NK-92 (cell line): ENCODE measurements around the gene TMEM38B.

Experiments
- DNase-seq: peaks from one replicate; lab custom pipeline; 2025; ENCODE audit not compliant: unreplicated experiment; lab: John Stamatoyannopoulos, UW

Gene TMEM38B, protein sequence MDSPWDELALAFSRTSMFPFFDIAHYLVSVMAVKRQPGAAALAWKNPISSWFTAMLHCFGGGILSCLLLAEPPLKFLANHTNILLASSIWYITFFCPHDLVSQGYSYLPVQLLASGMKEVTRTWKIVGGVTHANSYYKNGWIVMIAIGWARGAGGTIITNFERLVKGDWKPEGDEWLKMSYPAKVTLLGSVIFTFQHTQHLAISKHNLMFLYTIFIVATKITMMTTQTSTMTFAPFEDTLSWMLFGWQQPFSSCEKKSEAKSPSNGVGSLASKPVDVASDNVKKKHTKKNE

DNA sequence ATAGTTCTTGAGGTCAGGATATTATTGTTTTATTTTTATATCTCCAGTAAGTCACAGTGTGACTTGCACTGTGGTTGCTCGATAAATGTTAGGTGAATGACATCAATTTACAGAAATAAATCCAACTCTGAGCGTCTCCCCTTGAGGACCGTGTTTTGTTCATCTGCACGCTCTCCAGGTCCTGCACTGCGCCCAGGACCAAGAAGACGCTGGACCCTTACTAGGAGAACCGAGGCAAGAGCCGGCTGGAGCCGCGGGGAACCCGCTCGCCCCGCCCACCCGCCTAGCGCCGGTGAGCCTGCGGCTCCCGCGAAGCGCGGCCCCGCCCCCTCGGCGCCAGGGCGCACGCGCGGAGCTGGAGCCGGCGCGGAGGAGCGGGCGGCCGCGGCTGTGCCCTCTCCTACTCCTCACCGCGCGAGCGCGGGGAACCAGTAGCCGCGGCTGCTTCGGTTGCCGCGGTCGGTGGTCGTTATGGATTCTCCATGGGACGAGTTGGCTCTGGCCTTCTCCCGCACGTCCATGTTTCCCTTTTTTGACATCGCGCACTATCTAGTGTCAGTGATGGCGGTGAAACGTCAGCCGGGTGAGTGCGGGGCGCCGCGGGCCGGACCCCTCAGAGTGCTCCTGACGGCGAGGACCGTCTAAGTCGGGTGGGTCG, at the start of gene TMEM38B:
TSS of gene TMEM38B (plus strand) at position 352 of the 658 bp plus-strand sequence. CDS start at position 472, 120 bp downstream.
- no peak for DNase-seq

DNA sequence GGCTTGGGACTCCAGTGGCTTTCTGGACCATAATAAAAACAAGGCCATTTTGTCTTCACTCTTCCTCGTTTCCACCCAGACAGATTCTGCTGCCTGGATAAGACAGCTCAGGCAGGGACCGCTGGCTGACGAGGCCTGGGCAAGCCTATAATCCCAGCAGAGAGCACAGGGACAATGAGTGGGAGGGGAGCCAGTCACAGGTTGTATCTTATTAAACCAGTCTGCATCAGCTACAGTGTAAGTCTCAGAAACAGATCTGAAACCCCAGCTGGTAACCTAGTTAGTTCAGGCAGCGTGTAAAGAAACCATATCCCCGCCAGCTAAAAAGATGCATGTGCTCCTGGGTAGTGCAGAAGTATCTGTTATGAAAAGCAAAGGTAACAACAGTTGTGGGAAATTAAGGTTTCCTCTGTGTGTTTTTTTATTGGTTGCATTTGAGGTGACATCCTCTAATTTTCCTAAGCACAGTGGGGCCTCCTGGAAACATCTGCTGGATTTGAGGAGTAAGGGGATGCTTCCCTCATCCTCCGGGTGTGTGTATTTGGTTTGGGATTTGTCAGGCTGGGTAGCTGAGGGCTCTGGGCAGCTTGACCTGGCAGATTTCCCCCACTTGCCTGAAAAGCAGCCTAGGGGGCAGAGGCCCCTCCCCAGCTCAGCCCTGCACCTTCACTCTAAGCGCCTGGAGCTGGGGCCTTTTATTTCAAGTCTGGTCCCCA, 47.3 kb upstream of the TMEM38B start:
- DNase-seq: no peak

DNA sequence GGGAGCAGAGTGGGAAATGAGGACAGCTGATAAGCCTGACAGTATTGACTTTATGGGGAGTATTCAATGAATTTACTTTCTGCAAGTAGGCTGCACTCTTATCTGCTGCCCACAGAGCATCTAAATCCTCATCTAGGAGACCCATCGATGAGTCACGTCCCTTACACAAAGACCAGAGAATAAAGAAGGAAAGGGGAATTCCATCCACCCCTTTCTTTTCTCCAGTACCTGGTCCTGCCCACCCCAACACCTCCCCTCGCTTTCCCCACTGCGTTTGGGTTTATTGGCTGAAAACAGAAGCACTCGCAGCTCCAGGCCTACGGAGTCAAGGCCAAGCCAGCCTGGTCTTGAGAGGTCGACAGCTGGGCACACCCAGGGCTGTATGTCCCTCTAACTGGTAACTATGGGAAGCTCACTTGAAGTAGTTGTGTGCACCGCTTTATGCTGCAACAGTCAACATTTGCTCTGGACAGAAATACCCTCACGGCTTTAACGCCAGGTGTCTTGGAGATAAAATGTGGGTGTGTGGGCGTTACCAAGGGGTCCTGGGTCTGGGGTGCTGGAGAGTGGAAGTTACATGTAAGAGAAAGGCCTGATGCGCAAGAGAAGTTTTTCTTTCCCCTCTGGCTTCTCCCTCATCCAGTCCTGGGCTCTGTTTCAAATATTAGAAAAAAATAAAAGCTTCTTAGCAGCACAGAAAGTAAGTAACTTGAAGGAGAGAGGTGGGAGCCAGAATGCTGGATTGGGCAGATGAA, 46.6 kb upstream of the TMEM38B start:
- DNase-seq: no peak

DNA sequence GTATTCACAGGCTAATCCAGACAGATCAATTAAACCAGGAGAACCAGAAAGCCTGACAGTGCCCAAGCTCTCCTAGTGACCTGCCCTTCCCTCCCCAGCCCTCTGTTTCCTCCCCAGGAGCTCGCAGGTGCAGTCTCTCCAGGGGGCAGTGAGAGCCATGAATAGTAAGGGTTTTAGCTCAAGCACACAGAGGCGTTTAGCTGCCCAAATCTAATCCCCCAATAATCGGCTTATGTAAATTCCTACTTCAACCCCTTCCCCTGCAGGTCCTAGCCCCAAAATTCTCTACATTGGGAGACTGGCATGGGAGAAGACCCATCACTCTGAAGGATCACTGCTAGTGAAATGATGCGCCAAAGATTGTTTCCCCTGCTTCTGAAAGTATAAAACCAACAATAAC, 42.5 kb upstream of the TMEM38B start:
- DNase-seq: no peak

DNA sequence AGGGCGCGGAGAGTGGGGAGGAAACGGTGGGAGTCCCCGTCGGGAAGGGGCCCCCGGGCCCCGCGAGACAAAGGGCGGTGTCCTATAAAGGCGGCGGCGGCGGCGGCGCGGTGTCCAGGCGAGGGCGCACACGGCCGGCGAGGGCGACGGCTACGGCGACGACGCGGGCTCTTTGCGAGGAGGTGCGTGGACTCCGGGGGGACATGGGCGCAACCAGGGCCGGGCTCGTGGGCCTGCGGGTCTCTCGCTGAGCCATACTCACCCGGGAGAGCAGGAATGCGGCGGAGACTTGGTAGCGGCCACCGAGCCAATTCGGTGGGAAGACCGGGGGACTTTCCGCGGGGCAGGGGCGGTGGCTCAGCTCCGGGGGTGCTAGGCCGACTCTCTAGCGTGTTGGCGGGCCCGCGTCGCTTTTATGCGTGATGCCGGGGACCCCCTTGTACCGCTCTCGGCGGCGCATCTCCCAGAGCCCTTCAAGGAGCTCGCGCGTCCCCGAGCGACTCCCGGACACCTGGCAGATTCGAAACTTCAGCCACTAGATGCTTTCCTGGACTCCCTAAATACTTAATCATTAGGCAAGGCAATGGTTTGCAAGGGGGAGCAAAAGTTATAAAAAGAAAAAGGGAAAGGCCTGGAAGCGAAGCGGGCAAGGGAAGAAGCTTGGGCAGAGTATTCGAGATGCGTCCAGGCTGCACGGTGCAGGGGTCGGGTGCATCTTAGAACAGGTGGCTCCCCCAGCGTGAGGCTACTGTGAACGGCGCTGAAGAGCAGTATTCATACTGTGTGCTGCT, 38.0 kb upstream of the TMEM38B start:
- DNase-seq: no peak

DNA sequence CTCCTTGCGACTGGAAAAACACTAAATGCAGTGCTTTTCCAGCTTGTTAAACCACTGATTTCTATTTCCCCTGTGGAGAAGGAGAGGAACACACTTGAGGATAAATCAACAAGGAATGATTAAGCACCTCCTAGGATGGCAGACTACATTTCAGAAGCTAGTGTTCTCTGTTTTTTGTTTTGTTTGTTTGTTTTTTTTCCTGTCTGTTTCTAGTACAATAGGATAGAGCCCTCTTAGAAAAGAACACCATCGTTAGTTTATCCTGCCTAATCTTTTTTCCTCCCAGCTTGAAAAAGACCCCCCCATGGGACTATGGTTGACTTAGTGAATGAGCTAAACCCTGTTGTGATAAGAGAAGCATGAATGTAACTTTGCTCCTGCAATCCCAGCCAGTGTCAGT, 36.0 kb upstream of the TMEM38B start:
- DNase-seq: no peak

DNA sequence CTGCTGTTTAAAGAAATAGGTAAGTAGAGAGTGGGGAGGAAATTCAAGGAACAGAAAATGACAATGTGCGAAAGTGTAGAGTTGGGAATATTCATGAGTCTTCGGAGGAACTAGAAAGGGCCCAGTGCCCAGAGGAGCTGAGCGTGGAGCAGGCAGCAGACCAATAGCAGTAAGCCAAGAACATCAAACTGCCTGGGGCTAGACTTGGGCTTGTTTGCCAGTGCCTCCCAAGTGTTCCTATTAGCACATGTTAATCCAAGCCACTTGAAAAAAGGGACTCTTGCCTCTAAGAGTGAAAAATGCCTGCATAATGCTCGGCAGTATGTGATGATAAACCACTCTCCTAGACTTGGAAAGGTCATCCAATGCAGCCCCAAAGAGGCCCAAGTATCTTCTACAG, 33.3 kb upstream of the TMEM38B start:
- DNase-seq: no peak

DNA sequence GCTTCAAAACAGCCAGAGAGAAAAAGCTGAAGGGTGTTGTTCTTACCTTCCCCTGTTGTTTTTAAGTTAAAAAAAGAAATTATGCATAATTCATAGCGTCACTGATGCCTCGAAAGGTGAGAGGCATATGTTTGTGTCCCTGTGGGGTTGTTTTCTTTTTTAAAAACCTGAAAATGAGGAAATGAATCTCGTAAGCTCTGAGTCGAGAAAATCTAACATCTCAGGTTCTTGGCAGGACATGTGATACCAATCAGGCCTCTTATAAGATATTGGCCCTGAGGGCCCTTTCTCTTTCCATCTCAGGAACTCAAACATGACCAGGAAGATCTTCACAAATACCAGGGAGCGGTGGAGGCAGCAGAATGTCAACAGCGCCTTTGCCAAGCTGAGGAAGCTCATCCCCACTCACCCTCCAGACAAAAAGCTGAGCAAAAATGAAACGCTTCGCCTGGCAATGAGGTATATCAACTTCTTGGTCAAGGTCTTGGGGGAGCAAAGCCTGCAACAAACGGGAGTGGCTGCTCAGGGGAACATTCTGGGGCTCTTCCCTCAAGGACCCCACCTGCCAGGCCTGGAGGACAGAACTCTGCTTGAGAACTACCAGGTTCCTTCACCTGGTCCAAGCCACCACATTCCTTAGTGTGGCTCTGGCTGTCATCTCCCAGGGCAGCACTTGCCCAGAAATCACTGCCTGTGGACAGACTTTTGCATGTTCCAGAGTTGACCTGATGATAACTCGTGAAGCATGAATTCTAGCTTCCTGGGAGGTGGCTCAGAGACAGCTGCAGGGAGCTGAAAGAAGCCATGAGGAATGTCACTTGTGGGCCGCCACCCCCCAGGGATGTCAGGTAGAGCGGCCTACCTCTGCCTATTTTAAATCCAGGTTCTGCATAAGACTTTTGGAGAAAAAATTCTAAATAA, 31.9 kb upstream of the TMEM38B start, which contains the start of gene TAL2:
TSS of gene TAL2 (plus strand) at position 274 of the 921 bp plus-strand sequence. CDS start at position 314, 40 bp downstream.
- DNase-seq: no peak

DNA sequence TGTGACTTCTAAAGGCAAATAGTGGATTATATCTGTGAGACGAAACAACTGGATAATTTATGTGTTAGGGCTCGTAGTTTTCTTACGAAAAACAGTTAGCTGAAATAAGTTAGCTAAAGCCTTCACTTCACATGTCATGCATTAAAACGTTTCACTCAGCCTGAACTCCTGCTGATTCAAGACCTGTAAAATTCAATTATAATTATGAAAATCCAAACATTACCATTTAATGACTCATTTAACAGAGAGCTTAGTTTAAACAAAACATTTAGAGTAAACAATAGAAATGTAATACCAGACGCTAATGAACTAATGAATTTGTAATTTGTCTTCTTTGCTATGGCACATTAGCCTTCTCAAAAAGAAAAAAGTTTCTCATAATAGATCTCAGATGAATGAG, 30.4 kb upstream of the TMEM38B start:
- no peak for DNase-seq

DNA sequence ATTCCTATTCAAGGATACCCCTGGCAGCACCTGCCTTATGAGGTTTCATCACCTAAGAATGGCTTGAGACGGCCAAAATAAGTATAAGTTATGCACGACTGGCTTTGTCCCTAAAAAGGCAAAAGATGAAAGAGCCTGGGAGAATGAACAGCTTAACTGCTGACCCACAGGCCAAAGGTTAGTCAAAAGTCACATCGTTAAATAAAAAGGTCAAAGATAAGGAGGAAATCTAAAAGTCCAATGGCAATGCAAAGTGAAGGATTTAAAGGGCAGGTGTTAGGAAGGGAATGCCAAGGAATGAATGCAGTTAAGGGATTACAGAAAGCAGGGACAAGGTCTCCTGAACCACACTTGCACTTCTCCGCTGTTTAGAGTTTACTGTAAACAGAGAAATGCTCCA, 26.5 kb upstream of the TMEM38B start:
- DNase-seq: no peak

DNA sequence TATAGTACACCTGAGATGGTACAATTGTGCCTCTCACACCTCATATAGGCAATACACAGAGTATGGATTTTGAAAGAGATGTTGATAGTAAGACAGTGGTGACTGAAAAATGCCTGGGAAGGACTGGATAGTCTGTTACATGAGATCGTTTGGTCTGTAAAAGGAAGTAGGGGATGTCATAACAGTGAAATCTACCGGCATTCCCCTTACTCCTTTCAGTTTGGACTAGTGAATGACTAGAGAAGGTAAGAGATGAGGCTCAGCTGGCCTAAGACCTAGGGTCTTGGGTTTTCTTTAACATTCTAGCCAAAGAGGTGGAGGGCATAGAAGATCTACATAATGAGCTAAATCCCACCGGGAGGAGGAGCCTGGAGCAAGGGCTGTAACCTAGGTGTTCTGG, 24.0 kb upstream of the TMEM38B start:
- DNase-seq: no peak

DNA sequence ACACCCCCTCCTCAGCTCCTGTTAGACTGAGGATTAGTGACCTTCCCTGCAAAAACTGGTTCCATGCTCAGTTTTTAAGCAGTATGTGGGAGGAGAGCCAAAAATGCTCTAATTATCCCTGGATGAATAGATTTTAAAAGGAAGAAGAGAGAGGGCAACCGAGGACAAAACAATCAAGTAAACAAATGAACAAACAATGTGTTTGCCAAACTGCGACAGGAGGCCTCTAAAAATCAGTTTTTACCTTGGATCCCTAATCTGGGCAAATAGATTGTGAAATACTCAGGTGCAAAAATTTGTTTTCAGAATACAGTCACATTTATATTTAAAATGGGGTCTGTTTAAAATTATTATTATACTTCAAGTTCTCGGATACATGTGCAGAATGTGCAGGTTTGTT, 23.6 kb upstream of the TMEM38B start:
- DNase-seq: no peak

DNA sequence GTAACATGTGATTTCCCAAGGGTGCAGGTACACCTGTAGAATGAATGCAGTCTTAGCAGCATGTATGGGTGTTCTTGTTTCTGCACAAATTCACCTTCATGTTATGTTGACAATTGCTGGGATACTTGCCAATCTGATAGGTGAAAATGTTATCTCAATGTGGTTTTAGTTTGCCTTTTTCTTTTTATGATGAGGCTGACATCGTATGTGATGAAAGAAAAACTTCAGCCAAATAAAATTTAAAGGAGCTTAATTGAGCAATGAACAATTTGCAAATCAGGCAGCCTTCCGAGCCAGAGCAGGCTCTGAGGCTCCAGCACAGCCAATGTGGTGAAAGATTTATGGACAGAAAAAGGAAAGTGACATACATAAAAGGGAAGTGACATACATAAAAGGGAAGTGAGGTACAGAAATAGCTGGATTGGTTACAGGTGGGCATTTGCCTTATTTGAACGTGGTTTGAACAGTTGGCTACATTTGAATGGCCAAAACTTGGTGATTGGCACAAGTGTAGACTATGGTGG, 21.6 kb upstream of the TMEM38B start:
- DNase-seq: no peak

DNA sequence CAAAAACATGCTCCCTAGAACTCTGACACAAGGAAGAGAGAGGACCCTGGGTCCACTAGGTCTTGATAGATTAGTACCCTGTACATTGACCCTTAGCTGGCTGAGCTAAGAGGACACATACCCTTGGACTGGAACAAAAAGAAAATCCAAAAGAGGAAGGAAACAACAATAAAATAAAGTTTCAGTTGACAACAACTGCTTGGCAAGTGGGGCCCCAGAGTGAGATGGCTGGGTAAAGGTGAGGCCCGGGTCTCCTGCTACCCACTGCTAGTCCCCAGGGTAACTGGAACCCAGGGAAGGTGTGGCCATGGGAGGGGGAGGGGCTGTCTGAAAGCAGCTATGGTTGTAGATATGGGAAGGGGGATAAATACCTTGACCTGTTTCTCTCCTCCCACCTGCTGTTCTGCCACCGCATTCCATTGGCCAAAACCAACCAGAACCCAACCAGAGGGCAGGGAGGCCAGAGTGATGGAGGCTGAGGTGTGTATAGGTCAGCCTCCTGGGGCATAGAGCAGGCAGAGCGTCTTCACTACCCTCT, 20.4 kb upstream of the TMEM38B start:
- DNase-seq: no peak

DNA sequence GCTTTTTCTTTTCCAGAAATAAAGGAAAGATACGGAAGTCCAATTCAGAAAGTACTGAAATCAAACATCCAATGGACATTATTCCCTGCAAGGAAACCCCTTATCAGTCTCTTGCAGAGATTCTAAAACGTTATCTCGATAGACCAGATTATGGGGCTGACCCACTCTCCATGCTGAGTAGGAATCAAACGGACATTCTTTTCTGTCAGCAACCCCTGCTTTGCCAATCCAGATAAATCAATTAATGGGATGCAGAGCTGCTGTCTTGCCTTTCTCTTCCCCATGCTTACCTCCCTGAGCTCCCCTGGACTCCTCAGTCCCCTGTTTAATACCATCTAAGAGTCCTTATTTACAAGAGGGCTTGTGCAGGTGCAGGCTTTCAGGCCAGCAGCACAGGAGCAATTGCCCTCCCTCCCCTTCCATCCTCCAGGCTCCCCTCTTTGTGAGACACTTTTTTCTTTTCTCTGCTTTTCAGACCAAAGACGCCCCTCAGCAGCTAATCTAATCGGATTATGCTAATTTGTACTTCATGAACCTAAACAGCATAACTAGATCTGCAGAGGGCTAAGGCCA, 17.9 kb upstream of the TMEM38B start:
- DNase-seq: no peak

DNA sequence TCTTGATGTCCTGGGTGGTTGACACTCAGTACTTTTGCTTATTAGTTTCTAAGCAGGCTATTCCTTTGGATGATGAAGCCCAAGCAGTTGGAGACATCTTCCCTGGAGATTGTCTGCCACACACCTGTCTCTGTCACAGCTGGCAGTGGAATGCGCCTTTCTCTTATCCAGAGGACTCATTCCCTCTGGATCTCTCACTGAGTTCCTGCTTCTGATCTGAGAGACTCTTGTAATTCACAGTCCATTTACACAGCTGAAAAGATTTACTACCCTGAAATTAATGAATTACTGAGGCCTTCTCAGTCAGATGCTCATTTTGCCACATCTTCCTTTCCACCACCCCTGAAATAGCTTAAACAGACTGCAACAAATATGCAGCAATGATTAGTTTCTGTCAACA, 16.2 kb upstream of the TMEM38B start:
- no peak for DNase-seq

DNA sequence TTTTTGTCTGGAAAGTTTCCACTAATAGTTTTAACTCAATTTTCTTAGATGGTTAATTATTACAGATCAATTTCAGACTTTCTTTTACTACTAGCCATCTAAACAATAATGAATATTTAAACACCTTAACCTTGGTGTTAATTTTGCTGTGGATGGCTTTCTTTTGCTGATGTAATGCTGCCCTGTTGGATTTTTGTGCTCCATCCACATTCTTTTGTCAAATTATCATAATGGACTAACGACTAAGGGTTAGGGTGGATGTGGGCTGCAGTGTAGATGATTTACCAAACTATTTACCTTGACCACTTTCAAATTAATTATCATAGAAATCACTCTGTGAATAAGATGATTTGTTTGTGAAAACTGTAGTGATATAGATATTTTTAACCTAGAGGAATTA, 15.6 kb upstream of the TMEM38B start:
- DNase-seq: no peak

DNA sequence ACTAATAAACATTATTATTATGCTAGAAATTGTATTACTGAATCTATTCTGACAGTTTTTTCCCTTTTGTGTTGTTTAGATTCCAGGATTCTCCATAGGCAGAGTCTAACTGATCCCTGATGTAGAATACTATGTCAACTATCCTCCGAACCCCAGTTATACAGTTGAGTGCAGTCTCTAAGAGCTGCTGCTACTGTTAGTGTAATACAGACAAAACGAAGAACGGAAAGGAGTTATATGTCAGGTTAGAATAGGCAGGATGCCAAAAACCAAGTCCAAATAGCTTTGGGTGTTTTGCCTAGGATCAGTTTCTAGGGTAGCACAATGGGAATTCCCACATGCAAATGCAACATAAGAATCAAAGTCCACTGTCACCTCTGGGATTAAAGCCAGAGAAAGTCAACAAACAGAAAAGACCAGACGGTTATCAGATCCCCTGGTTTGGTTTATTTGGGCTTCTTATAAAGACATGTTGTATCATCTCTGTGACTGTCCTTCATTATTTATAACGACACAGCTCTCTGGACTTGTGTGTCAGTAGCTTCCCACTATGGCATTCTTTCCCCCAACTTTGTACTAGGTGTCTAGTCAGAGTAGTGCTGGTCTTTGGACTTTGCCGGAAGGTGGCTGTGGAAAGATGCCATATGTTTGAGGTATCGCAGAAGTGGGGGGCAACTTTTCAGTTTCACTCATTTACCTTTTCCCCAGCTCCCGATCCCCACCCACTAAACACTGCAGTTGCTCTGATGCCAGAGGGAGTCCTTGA, 14.9 kb upstream of the TMEM38B start:
- DNase-seq: no peak
